ENCODE results near the gene CYP4F22.

CYP4F22 gene

GRCh38 chr19:15551293-15552004 is 43.1 kb downstream of the CYP4F22 start:
- TF ChIP-seq FOXP2 (optimal IDR thresholded peaks at IDR 0.05; ENCODE audit: borderline replicate concordance, extremely low read depth, extremely low read length, insufficient read depth) (no peak), SIN3A (IDR thresholded peaks at IDR 0.05; ENCODE audit: borderline replicate concordance, insufficient read depth, low read length) (no peak), TAF1 (IDR thresholded peaks at IDR 0.05; ENCODE audit: borderline replicate concordance, insufficient read depth, low read length) (no peak), REST (IDR thresholded peaks at IDR 0.05; ENCODE audit: insufficient read depth in 1 of 2, low read depth in 2 of 2, low read length in 2 of 2) (no peak), POLR2AphosphoS5 (IDR thresholded peaks at IDR 0.05; ENCODE audit: low read depth, low read length) (no peak)

GRCh38 chr19:15555021-15555420 is 46.7 kb downstream of the CYP4F22 start:
- TF ChIP-seq TAF1 (IDR thresholded peaks at IDR 0.05; ENCODE audit: borderline replicate concordance, insufficient read depth, low read length): no peak
- TF ChIP-seq SIN3A (IDR thresholded peaks at IDR 0.05; ENCODE audit: borderline replicate concordance, insufficient read depth, low read length): no peak
- TF ChIP-seq POLR2AphosphoS5 (IDR thresholded peaks at IDR 0.05; ENCODE audit: low read depth, low read length): no peak
- TF ChIP-seq FOXP2 (optimal IDR thresholded peaks at IDR 0.05; ENCODE audit: borderline replicate concordance, extremely low read depth, extremely low read length, insufficient read depth): no peak
- no peak for TF ChIP-seq REST (IDR thresholded peaks at IDR 0.05; ENCODE audit: insufficient read depth in 1 of 2, low read depth in 2 of 2, low read length in 2 of 2)

- TF ChIP-seq POLR2AphosphoS5 (IDR thresholded peaks at IDR 0.05; ENCODE audit: low read depth, low read length) (no peak), REST (IDR thresholded peaks at IDR 0.05; ENCODE audit: insufficient read depth in 1 of 2, low read depth in 2 of 2, low read length in 2 of 2) (no peak), FOXP2 (optimal IDR thresholded peaks at IDR 0.05; ENCODE audit: borderline replicate concordance, extremely low read depth, extremely low read length, insufficient read depth) (peak; percentile 88)
Measured at GRCh38 chr19:15555759-15556633, 47.7 kb downstream of the CYP4F22 start.

- no peak for TF ChIP-seq REST (IDR thresholded peaks at IDR 0.05; ENCODE audit: insufficient read depth in 1 of 2, low read depth in 2 of 2, low read length in 2 of 2)
- TF ChIP-seq SIN3A (IDR thresholded peaks at IDR 0.05; ENCODE audit: borderline replicate concordance, insufficient read depth, low read length): no peak
- no peak for TF ChIP-seq POLR2AphosphoS5 (IDR thresholded peaks at IDR 0.05; ENCODE audit: low read depth, low read length)
- no peak for TF ChIP-seq TAF1 (IDR thresholded peaks at IDR 0.05; ENCODE audit: borderline replicate concordance, insufficient read depth, low read length)
- TF ChIP-seq FOXP2 (optimal IDR thresholded peaks at IDR 0.05; ENCODE audit: borderline replicate concordance, extremely low read depth, extremely low read length, insufficient read depth): no peak
Measured at GRCh38 chr19:15556634-15557181, 48.4 kb downstream of the CYP4F22 start.

Data from PFSK-1 (cell line).